Left lung (tissue), 10 donors: ENCODE data around the gene YPEL5. TPM values are rescaled to one million over a fixed set of nuclear protein-coding genes. Genes with fewer than 3 reads are reported as not detected.

ENCODE experiments used
- ATAC-seq: fragments of 200-7000 bp; cut with Tn5 transposase; one replicate; pipeline ENCODE4 v1.9.1; 2020; ENCODE audit warnings: moderate library complexity
- DNase-seq, 4 donors: peaks; one replicate each; pipeline ENCODE4 v3.0.0-alpha.2; 2013 to 2020
- H3K27ac ChIP-seq, 2 donors: fragments of 200-600 bp; sonication (generic) in 1 of 2; one replicate each; pipeline versions ENCODE4 v1.5.0 to v1.8.0; 2020 to 2021
- H3K27me3 ChIP-seq, 2 donors: fragments of 200-600 bp; sonication (generic) in 1 of 2; one replicate each; pipeline versions ENCODE4 v1.5.0 to v1.8.0; 2020 to 2021
- H3K36me3 ChIP-seq, 2 donors: fragments of 200-600 bp; sonication (generic) in 1 of 2; one replicate each; pipeline versions ENCODE4 v1.5.0 to v1.8.0; 2020 to 2021
- H3K4me1 ChIP-seq, 2 donors: fragments of 200-600 bp; one replicate each; pipeline ENCODE4 v1.8.0; 2021
- H3K4me3 ChIP-seq, 2 donors: fragments of 200-600 bp; sonication (generic) in 1 of 2; one replicate each; pipeline versions ENCODE4 v1.5.0 to v1.8.0; 2020 to 2021; ENCODE audit warnings: mild to moderate bottlenecking in 1 of 2
- H3K9me3 ChIP-seq, 2 donors: fragments of 200-600 bp; sonication (generic) in 1 of 2; one replicate each; pipeline versions ENCODE4 v1.5.0 to v1.8.0; 2020 to 2021
- intact Hi-C, 2 donors: fragments of 100-400 bp; cut with DNase I; formaldehyde crosslinking; loops; one replicate each; pipeline versions ENCODE4 v1.11.2 to v1.14.2; 2022
- polyA plus RNA-seq, 6 donors: library from polyadenylated mRNA; unstranded; fragments of 120-200 nt; gene quantifications; one replicate each; pipeline ENCODE4 v1.2.1, GENCODE V29; 2013; ENCODE audit not compliant: insufficient read length in 6 of 6
- total RNA-seq, 2 donors: library from RNA; stranded (reverse); fragmentation: NEBNext Ultra II Directional; extraction: Animal tissue kit (Norgen Biotek cat#: 25700); gene quantifications; one replicate each; pipeline ENCODE4 v1.2.1, GENCODE V29; 2021
- TF ChIP-seq, protein P1 (sequence below), 2 donors: fragments of 200-600 bp; sonication (generic) in 1 of 2; IDR thresholded peaks; one replicate each; pipeline versions ENCODE4 v1.5.0 to v1.8.0; 2021; ENCODE audit warnings: antibody characterized with exemption in 2 of 2
- donor health status: DM: no; HTN: yes; CAD: no.
- donor health status: DM: no; HTN: no; CAD: no.

The YPEL5 gene
- total and polyA plus RNA-seq, 8 donors, result 58.5 to 118 (median 95.3) TPM

DNA sequence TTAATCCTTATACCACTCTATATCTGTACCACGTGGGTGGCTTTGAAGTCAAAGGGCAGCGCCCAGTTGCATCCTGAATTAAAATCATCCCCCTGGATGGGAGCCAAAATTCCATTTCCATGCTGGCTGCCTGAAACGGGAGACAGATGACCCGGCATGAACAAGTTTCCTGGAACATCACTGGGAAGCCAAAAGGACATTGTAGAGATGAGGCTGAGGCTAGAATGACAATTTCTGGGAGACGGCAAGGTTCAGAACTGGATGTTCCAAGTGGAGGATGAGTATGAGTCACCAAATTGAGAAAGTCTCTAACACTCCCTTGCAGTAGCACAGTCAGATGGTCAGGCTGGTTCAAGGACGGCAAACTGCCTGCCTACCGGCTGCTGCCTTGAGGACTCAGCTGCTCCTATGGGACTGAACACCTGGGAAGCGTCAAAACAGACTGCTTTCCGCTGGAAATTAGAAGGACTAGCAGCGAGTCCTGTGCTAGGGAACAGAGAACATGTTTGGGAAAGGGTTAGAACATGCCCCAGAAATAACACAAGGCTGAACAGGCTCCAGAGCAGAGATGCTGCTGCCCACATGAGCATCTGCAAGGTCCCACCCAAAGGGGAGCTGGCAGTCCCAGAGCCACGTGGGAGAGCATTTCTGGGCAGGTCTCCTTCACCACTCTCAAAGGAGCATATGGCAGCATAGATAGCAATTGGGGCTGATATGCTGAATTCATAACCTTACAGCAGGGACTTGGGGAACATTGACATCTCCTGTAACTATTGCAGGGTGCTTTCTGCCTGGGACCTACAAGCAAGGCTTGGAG lies 32.0 kb downstream of the YPEL5 start:
- intact Hi-C loops, result no loop called here

DNA sequence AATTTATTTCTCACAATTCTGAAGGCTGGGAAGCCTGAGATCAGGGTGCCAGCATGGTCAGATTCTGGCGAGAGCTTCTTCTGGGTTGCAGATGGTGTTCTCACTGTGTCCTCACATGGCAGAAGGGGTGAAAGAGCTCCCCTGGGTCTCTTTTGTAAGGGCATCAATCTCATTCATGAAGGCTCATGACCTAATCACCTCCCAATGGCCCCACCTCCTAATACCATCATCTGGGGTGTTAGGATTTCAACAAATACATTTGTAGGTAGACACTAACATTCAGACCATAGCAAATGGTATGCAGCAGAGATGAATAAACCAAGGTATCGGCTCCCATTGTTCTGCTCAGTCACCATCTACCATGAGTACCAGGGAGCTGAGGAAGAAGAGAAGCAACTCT lies 32.7 kb downstream of the YPEL5 start:
- ATAC-seq (no peak), DNase-seq (no peak)
- no peaks in the 10 kb centered on the region for H3K36me3 ChIP-seq
- H3K27me3 ChIP-seq, result no peaks in the 10 kb centered on the region
- TF ChIP-seq, protein P1, sequence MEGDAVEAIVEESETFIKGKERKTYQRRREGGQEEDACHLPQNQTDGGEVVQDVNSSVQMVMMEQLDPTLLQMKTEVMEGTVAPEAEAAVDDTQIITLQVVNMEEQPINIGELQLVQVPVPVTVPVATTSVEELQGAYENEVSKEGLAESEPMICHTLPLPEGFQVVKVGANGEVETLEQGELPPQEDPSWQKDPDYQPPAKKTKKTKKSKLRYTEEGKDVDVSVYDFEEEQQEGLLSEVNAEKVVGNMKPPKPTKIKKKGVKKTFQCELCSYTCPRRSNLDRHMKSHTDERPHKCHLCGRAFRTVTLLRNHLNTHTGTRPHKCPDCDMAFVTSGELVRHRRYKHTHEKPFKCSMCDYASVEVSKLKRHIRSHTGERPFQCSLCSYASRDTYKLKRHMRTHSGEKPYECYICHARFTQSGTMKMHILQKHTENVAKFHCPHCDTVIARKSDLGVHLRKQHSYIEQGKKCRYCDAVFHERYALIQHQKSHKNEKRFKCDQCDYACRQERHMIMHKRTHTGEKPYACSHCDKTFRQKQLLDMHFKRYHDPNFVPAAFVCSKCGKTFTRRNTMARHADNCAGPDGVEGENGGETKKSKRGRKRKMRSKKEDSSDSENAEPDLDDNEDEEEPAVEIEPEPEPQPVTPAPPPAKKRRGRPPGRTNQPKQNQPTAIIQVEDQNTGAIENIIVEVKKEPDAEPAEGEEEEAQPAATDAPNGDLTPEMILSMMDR (IDR thresholded peaks at IDR 0.05), result no peak
- no peak overlapping the region for H3K4me3 ChIP-seq
- peaks cover 0 to 15% of the 10 kb centered on the region in 2 donors for H3K4me1 ChIP-seq
- intact Hi-C loops, result no loop called here
- peak overlapping the region in 1 of 2 donors; percentile 61 for H3K27ac ChIP-seq
- no peaks in the 10 kb centered on the region for H3K9me3 ChIP-seq

More for the DNA sequence above, 32.0 kb downstream of the YPEL5 start:
- no peaks in the 10 kb centered on the region for H3K27me3 ChIP-seq
- no peak overlapping the region for H3K4me3 ChIP-seq
- ATAC-seq (peak; percentile 86), DNase-seq (no peak)
- peak overlapping the region in 1 of 2 donors; percentile 61 for H3K27ac ChIP-seq
- peaks cover 0 to 15% of the 10 kb centered on the region in 2 donors for H3K4me1 ChIP-seq
- TF ChIP-seq, protein P1 (IDR thresholded peaks at IDR 0.05), result no peak
- no peaks in the 10 kb centered on the region for H3K9me3 ChIP-seq
- H3K36me3 ChIP-seq, result no peaks in the 10 kb centered on the region

DNA sequence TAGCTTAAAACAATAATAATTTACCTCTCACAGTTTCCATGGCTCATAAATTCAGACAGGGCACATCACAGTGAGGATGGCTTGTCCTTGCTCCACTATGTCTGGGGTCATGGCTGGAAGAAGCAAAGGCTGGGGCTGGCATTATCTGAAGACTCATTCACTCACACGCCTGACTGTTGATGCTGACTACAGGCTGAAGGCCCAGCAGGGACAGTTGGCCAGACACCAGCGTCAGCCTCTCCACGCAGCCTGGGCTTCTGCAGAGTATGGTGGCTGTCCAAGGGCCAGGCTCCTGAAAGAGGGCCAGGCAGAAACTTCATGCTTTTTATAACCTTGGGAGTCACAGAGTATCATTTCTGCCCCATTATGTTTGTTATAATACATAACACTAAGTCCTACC lies 33.4 kb downstream of the YPEL5 start:
- TF ChIP-seq, protein P1 (IDR thresholded peaks at IDR 0.05), result no peak
- DNase-seq (no peak), ATAC-seq (no peak)
- Histone ChIP-seq H3K4me1 (peaks cover 0 to 19% of the 10 kb centered on the region in 2 donors), H3K36me3 (no peaks in the 10 kb centered on the region), H3K27me3 (no peaks in the 10 kb centered on the region), H3K27ac (no peak overlapping the region), H3K9me3 (no peaks in the 10 kb centered on the region), H3K4me3 (no peak overlapping the region)
- intact Hi-C loops, result no loop called here

DNA sequence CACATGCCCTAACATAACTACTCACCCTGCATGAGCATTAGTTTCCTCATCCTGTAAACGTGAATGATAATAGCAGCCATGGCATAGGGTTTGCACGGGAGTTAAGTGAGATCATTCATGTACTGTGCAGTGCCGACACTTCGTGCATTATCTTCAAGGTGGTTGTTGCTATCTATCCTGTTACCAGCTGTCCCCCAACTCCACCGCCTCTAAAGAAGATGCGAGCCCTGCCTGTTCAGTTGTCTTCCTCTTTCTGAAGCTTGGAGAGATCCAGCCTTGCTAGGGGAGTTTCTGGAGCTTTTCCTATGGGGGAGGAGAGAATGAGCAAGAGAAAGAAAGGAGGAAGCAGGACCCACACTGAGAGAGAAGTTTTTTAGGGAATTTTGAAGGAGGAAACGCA lies 34.4 kb downstream of the YPEL5 start:
- DNase-seq, result no peak
- no peak overlapping the region for H3K4me3 ChIP-seq
- intact Hi-C loops, result no loop called here
- H3K4me1 ChIP-seq, result peaks cover 0 to 22% of the 10 kb centered on the region in 2 donors
- no peaks in the 10 kb centered on the region for H3K36me3 ChIP-seq
- H3K27ac ChIP-seq, result no peak overlapping the region
- ATAC-seq, result no peak
- TF ChIP-seq, protein P1 (IDR thresholded peaks at IDR 0.05), result no peak
- H3K27me3 ChIP-seq, result no peaks in the 10 kb centered on the region
- H3K9me3 ChIP-seq, result no peaks in the 10 kb centered on the region

DNA sequence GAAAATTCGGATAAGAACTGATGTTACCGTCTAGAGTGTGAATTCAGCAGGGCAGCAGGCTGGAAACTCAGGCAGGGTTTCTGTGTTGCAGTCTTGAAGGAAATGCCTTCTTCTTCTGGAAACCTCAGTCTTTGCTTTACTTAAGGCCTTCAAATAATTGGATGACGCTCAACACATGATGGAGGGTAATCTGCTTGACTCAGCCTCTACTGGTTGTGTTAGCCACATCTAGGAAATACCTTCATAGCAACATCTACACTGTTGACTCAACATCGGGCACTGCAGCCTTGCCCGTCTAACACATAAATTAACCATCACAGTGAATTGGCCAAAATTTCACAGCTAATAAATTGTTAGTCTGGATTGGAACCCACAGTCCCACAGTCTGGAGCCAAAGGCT lies 37.2 kb downstream of the YPEL5 start:
- Histone ChIP-seq H3K27me3 (no peaks in the 10 kb centered on the region), H3K27ac (no peak overlapping the region), H3K36me3 (no peaks in the 10 kb centered on the region), H3K4me3 (no peak overlapping the region), H3K9me3 (no peaks in the 10 kb centered on the region), H3K4me1 (peaks cover 0 to 11% of the 10 kb centered on the region in 2 donors)
- TF ChIP-seq, protein P1 (IDR thresholded peaks at IDR 0.05), result no peak
- DNase-seq (no peak), ATAC-seq (no peak)
- intact Hi-C loops, result no loop called here
